GM19455 (cell line): Measurements from ENCODE around the gene ZNF217.
"Not testable (repeated sequence)": the region's sequence is repeated elsewhere in the genome, so short reads cannot be mapped to it uniquely, and the experiment has no call there.

ENCODE experiments used
- ATAC-seq: cut with Tn5 transposase; IDR thresholded peaks from one replicate; pipeline ENCODE4 v1.9.1; 2021; ENCODE audit not compliant: unreplicated experiment

Gene ZNF217

DNA sequence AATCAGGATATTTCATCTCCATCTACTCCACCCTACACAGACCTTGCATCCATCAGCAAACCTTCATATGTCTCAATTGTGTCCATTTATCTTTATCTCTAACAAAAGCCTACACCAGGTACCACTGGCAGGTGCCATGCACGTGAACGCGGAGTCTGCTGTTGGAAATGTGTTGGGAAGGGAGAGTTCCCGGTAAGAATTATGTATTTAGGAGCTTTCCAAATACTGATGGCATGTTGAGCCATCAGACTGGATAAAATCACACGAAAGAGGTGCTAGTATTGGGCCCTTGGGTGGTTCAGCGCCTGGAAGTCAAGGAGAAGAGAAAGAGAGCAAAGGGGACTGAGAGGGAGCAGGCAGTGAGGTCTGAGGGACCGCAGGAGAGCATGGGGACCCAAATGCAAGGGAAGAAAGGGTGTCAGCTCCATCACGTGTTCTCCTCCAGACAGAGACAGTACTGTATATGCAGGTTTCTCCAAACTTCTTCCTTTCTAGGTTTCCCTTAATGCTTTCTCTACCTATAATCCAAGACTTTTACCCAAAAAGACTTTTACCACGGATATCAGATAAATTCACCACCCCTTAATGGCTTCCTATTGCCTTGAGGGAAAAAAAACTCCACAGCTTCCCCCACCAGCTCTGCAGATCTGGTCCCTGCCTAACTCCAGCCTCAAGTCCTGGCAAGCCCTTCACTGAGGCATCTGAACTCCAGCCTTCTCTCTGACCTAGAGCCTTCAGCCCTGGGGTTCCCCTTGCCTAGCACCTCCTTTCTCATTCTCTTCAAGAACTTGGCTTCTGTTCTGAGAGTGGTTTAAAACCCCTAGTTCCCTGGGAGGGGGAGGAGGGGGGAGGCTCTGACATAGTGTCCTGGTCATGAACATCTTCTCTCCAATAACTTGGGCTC, 4.8 kb upstream of the ZNF217 start:
- no peak for ATAC-seq

DNA sequence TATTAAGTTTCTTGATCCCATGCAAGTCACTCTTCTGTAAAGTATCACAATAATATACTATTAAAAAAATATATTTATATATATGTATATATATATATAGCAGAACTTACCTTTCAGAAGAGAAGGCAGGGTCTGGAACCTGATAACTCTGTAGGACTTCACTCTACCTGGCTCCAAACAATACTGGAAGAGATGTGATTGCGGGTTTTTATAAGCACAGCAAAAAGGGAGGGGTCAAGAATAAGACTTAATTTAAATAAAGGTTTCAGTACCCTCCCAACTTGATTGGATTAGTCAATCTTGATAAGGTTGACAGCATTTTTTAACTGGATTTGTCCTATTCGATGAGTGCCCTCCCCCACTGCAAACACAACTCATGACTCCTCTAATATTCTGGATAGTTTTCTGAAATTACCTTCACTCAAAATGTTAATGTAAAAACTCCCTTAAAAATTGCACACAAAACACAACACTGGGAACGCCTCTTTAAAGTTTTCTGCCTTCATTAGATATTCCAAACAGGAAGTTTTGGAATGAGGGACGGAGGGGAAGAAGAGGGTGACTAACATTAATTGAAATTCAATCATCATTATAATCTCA, 4.0 kb upstream of the ZNF217 start:
- no peak for ATAC-seq

DNA sequence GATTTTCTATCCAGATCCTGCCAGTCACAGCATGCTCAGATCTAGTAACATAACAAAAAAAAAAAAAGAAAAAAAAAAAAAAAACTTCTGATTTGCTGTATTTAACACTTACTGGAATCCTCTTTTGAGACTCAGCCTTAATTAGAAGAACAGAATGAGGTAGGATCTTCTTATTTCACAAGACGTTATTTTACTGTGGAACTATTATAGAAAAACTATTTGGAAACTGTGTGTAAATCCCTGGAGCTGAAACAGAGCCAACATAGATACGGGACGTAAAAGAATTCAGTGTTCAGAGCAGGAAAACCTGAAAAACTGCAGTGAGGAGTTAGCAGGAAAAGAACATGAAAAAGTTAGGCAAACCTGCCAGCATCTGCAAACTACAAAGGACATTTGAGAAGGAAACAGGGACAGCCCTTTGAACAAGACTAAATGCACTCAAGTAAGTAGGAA, 3.4 kb upstream of the ZNF217 start:
- ATAC-seq: no peak

DNA sequence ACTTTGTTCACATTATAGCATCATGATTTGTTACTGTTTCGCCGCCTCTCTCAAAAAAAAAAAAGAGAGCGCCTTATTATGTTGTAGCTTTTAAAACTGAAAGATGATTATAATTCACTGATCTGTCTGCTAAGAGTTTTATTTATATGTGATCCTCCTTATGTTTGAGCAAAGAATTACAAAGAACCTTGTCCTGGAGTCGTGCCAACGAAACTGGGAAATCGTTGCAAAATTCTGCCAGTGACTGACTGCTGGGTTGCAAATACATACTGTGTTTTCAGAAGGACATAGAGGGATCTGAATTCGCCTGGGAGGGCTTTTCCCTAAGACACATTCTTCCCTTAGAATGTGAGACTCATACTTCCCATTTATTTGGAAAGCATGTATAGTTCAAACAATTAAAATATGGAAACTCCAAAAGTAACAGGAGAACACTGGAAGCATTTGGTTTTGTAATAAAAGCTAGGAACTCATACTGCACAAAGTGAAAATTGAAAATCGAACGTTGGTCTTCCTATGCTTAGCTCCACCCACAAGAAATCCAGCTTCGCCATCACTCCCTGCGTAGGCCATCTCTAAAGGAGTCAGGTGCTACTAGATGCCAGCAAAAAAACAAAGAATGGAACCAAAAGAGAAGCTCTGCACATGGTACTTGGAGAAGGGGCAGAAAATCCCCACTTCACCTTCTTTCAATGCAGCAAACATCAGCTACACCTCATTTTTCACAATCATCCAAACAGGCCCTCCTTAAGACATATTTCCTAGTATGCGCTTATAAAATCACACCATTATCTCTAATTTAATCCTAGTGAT, 2.8 kb upstream of the ZNF217 start:
- ATAC-seq: not testable (repeated sequence)

DNA sequence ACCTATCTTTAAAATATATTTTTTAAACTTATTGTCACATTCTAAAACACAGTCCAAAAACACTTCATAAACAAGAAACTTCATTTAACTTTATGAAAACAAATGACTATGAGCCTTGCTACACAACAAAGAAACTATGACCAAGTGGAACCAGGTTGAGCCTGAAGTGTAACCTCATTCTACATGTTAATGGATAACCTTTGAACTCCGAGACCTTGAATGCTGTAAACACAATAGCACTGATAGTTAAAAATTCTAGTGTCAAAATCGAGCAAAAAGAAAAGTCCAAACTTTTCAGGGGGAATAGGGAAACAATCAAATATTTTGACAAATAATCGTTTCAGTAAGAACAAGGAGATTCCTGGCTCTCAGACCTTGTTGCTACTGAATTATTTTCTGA, 2.1 kb upstream of the ZNF217 start:
- ATAC-seq: not testable (repeated sequence)

DNA sequence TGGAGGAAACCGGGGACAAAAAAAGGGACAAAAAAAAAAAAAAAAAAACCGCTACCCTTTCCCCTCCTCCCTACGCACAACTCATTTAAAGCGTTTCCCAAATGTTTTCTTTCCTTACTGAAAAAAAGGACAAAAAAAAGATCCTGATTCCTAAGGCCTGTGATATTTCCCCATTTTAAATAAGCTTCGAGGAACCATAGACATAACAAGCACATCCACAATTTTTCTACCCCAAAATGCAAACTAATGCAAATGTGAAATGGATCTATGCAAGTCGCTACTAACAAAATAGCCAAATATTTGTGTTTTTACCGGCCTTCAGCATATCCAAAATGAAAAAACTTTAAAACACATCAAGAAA, 1.4 kb upstream of the ZNF217 start:
- ATAC-seq: no peak

DNA sequence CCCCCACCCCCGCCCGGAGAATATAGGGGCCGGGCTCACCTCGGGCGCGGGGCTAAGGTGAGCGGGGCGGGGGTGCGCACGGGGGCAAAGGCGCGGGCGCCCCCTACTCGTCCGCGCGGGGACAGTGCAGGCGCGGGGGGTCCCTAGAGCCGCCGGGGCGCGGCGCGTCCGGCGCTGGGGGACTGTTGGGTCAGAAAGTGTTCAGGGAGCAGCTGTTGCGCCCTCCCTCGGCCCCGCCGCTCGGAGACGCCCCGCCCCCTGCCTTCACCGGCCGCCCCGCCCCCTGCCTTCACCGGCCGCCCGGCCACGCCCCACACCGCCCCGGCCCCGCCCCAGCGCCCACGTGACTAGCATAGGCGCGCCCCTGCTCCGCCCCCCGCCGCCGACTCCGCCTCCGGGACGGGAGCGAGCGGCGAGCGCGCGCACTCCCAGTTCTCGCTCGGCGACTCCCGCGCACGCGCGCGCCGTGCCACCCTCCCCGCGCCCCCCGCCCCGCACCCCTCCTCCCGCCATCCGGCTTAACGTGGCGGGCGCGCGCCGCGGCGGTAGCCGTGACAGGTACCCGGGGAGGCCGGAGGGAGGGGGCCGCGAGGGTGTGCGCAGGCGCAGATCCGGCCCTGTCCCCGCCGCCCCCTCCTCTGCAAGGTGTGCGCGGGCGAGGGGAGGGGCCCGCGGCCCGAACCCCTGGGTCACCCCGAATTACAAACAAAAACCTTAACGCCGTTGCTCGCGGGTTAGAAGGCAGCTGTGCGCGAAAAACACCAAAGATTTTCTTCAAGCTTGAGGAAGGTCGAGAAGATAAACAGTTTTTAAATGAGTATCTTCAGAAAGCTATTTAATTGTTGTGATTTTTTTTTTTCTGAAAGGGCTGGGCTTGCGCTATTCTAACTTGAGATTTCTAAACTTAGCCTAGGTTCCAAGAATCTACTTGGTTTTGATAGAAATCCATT, 704 bp upstream of the ZNF217 start:
- ATAC-seq: peak; percentile 60

DNA sequence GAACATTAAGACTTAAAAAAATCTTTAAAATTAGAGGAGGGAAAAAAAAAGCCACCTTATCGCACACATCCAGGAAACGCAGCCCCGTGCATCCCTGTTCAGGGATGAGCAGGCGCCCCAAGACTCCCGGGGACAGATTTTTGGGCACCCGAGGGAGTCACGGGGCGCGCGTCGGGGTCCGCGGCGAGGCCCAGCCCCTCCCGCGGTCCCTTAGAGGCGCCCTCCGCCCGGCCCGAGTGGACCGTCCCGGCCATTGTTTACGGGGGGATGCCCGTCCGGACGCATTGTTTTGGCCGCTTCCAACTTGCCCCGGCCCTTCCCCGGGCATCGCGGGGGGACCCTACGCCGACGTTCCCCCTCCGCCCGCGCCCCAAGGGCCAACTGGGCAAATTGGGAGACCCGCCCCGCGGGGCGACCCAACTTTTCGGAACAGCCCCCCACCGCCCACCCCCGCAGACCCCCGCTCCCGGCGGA, 610 bp downstream of the ZNF217 start:
- no peak for ATAC-seq

DNA sequence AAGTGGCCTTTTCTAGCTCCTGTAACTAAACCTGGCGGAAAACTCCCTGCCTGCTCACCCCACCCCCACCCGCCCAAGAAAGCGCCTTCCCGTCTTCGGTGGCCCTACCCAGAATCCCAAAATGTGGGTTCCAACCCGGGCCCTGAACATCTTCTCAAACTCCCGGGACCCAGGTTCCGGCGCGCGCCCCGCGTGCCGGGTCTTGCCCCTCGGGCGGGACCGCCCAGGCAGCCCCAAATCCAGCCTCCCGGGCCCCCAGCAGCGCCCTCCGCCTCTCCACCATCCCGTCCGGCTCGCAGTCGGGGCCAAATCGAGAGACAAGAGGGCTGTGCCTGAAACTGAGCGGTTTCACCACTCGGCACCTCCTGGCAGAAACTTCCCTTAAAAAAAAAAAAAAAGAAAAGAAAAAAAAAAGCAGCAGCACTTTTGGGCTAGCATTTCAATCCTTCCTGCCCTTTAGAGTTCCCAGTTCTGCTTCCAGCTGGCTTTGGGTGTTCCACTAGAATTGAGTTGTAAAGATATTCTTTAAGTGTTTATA, 1.1 kb downstream of the ZNF217 start:
- peak; percentile 31 for ATAC-seq

DNA sequence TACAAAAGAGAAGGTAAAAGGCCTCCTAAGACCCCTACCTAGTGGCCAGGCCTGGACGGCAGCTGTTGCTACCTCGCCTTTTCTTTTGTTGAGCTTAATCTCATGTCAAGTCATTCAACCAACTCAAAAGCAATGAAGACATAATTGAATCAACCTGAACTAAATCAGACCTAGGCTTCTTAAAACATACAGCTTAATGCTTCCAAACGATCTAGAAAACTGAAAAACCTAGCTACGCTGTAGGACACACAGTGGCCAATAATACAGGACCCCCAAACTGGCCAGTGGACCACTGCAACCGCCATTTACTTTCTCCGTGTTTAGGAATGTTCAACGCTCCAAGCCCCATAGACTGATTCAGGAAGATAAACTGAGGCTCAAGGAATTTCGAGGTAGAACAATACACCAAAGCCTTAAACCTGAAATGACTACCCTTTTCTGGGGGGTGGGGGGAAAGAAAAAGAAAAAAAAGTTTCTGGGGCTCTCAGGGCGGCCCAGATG, 1.6 kb downstream of the ZNF217 start:
- ATAC-seq: not testable (repeated sequence)

DNA sequence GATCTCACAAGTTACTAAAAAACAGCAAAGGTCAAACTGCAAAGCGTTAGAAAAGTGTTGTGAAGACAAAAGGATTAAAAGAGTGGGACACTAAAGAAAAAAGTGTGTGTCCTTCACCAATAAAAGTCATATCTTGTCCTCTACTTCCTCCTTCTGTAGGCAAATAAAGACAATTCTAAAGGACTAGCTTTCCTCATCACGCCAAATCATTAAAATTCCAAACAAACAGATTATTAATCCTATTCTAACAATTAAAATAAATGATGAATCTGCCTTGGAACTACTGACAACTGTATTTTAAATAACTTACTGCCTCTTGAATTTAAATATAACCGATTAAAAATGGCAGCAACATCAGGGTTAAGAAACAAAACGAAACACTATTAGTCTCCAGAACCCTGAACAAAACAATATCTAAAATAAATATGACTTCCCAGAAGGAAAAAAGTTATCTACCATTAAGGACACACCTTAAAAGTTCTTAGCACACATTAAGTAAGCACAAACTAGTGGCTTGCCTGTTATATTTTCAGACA, 2.4 kb downstream of the ZNF217 start:
- not testable (repeated sequence) for ATAC-seq

DNA sequence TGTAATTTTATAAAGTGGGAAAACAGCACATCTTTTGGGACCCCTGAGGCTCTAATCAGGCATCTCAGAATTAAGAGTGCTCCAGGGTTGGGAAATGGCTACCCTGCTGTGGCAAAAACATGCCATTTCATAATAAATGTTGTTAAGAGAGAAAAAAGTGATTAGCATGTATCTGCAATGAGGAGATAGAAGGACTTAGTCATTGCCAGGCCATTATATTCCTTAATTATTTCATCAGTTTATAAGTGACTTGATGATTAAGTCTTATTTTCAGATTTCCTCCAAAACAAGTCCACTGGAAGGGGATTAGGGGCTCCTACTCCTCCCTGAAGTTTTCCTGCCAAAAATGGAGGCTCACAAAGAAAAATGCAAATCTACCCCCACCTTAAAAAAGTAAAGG, 3.0 kb downstream of the ZNF217 start:
- ATAC-seq: not testable (repeated sequence)

DNA sequence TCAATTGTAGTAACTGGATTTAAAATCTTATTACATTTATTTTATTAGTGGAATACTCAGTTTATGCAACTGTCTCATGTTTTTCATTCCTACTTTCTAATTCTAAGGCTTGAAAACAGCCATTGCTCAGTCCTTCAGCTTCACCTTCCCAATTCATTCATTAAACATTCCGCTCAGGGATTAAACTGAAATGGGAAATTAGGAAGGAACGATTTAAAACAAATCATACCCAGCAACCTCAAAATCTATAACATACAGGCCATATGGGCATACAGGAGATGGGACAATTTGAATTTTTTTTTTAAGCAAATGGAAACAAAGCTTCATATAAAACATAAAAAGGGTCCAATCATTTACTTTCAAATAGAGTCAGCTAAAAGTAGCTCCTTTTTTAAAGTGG, 3.5 kb downstream of the ZNF217 start:
- not testable (repeated sequence) for ATAC-seq

DNA sequence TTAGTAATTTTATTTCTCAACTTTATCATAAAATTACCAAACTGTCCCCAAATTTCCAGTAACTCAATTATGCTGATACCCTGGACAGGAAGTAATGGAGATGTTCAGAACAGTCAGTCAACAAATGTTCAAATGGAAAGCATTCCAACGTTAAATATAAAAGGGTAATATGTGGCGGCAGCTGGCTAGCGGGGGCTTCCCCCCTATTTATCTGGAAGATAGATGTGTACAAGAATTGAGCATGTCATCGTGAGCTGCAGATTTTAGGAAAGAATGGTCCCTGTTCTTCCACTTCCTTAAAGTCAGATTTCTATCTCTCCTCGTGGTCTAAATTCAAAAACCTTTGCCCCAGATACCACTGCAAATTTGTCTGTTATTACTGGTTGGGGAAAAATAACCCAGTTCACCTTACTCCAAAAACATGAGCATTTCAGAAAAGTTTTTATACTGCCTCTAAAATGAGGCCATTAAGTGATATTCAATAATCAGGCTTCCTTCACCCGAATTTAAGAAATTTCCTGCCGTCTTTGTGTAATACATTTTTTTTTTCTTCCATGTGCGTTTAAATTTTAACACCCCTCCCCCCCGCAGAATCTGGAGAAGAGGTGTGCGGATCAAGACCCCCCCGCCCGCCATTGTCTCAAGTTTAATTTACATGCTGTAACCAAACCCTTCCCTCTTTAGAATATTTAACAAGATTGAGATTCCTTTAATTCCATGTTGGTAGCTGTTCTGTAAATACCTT, 4.1 kb downstream of the ZNF217 start:
- not testable (repeated sequence) for ATAC-seq

DNA sequence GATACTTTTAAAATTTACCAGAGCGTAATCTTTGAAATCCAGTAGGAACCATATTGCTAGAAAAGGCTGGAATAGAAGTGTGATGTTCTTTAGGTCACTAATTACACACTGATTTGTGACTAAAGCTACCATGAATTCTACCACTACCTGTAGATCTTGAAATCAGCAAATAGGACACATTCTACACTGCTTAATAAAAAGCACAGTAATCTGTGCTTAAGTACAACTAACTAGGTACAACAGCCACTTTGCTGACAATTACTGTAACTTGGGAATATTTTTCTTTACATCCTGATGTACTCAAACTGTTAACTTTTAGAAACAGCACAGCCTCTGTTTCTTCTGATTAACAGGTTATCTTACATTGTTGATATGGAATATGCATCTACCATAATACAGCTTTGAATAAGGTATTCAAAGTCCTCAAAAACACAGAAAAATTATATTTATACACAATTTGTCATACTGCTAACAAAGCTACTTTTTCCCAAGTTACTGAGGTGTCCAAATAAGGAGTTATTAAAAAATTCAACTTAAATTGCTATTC, 6.4 kb downstream of the ZNF217 start:
- ATAC-seq: not testable (repeated sequence)

DNA sequence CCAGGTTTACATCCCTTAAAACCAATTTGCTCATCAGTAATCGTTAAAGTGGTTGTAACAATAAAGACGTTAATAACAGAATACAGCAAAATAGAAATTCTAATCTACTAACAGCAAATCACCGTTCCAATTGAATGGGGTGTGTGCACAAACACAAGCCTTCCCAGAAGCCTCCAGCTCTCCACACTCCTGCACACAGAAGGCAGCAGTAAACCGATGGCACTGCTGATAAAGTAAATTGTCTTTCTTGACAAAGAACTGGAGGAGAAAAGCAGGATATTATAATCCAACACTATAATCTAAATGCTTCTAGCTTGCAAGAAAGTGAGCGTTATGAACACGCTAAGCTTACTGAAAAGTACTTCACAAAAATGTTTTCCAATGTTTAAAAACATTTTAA, 7.0 kb downstream of the ZNF217 start:
- no peak for ATAC-seq

DNA sequence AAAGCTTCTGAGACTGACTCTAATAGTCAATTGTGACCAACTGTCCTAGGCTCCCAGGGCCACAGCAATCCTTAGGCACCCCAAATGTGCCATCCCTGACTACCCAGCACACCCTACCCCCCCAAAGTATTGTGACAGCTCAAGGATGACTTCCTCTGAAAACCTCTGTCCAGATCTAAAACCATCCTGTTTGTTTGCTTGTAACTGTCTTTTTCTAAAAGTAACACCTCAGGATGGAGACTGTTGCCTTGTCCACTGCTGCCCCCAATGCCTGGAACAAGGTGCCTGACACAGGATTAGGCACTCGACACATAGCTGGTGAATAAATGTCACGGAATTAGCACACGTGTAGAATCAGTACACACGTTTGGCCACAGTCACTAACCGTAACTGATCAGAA, 7.7 kb downstream of the ZNF217 start:
- not testable (repeated sequence) for ATAC-seq

DNA sequence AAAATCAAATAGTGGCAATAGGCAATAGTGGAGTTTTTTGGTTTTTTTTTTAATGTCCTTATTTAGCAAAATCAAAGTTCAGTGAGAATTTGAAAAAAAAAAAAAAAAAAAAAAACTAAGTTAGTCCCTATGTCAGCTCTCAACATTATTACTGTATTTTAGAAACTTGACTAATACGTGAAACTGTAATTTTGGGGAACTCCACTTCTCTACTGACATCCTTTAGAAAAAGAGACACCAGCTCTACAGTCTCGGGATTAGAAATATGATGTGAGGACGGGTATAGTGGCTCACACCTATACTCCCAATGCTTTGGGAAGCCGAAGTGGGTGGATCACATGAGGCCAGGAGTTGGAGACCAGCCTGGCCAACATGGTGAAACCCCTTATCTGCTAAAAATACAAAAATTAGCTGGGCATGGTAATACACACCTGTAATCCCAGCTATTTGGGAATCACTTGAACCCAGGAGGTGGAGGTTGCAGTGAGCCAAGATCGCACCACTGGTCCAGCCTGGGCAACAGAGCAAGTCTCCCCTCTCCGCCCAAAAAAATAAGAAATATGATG, 8.6 kb downstream of the ZNF217 start:
- ATAC-seq: not testable (repeated sequence)
